ENCODE measurements around the gene MTARC2. TPM values are rescaled to one million over a fixed set of nuclear protein-coding genes. Genes with fewer than 3 reads are reported as not detected.
A peak's percentile ranks its signal among the peaks of the same experiment; 100 is the strongest.

MTARC2 gene
- total and polyA plus RNA-seq, 2 of the 13 experiments (the other 11 are each of a cell fraction or from before 2014, with no cell fraction given): 8.5 to 10.1 TPM

- TF ChIP-seq ZNF30 (CRISPR knock-in tag; IDR thresholded peaks at IDR 0.05) (no peak), ZBTB3 (CRISPR knock-in tag; IDR thresholded peaks at IDR 0.05; ENCODE audit: borderline replicate concordance, low read depth) (no peak), CREM (IDR thresholded peaks at IDR 0.05) (no peak), CREM (CRISPR knock-in tag; IDR thresholded peaks at IDR 0.05) (no peak), HIVEP1 (CRISPR knock-in tag; IDR thresholded peaks at IDR 0.05) (no peak), GPBP1L1 (CRISPR knock-in tag; IDR thresholded peaks at IDR 0.05) (no peak), SMAD9 (CRISPR knock-in tag; IDR thresholded peaks at IDR 0.05) (no peak), POGK (CRISPR knock-in tag; conservative IDR thresholded peaks at IDR 0.05) (peak; percentile 29; the same call in 1 of the 2 replicates), ZEB1 (IDR thresholded peaks at IDR 0.05; ENCODE audit: insufficient replicate concordance, low read depth) (no peak), GATAD1 (CRISPR knock-in tag; IDR thresholded peaks at IDR 0.05) (no peak), MTA3 (CRISPR knock-in tag; IDR thresholded peaks at IDR 0.05) (no peak), ZNF761 (CRISPR knock-in tag; conservative IDR thresholded peaks at IDR 0.05) (peak; percentile 84; the same call in 1 of the 2 replicates), KDM5B (CRISPR knock-in tag; IDR thresholded peaks at IDR 0.05; ENCODE audit: borderline replicate concordance) (peak; percentile 35; the same call in 1 of the 2 replicates), ZNF3 (CRISPR knock-in tag; IDR thresholded peaks at IDR 0.05) (no peak), POGZ (CRISPR knock-in tag; IDR thresholded peaks at IDR 0.05) (peak; percentile 70), ATF4 (CRISPR knock-in tag; IDR thresholded peaks at IDR 0.05) (no peak), STAT6 (CRISPR knock-in tag; IDR thresholded peaks at IDR 0.05; ENCODE audit: borderline replicate concordance) (no peak), ELK4 (CRISPR knock-in tag; IDR thresholded peaks at IDR 0.05; ENCODE audit: borderline replicate concordance) (no peak), ZNF577 (CRISPR knock-in tag; IDR thresholded peaks at IDR 0.05; ENCODE audit: borderline replicate concordance, low read depth) (no peak), DBP (CRISPR knock-in tag; IDR thresholded peaks at IDR 0.05; ENCODE audit: not compliant biosample characterization) (no peak)
Observed at GRCh38 chr1:220786337-220787068, 38.4 kb downstream of the MTARC2 start, which contains the start of gene MTARC1 (continued).

All from HepG2 (cell line).